H9 (cell line): ENCODE measurements around the gene TMCC1. TPM values are rescaled to one million over a fixed set of nuclear protein-coding genes. Genes with fewer than 3 reads are reported as not detected.

ENCODE experiments used
- DNase-seq: peaks from one replicate; pipeline ENCODE4 v3.0.0-alpha.2; 2017
- H2AFZ ChIP-seq: one replicate; pipeline ENCODE4 v1.6.1; 2013; ENCODE audit warnings: mild to moderate bottlenecking, low read length, control low read depth, moderate library complexity
- H2AK5ac ChIP-seq: 2 replicates; pipeline ENCODE4 v1.6.1; 2013; ENCODE audit warnings: low read length, control low read depth, mixed read lengths; ENCODE audit not compliant: insufficient read length
- H2BK120ac ChIP-seq: one replicate; pipeline ENCODE4 v1.6.1; 2013; ENCODE audit warnings: low read depth, mild to moderate bottlenecking, low read length, control low read depth, inconsistent platforms; ENCODE audit not compliant: poor library complexity, severe bottlenecking
- H2BK12ac ChIP-seq: 2 replicates; pipeline ENCODE4 v1.6.1; 2013; ENCODE audit warnings: low read length, control low read depth, mixed read lengths, low read depth; ENCODE audit not compliant: insufficient read length
- H2BK15ac ChIP-seq: 2 replicates; pipeline ENCODE4 v1.6.1; 2013; ENCODE audit warnings: low read depth, low read length, control low read depth
- H2BK20ac ChIP-seq: one replicate; pipeline ENCODE4 v1.6.1; 2013; ENCODE audit warnings: low read depth, mild to moderate bottlenecking, low read length, control low read depth, inconsistent platforms; ENCODE audit not compliant: poor library complexity, severe bottlenecking
- H2BK5ac ChIP-seq: 2 replicates; pipeline ENCODE4 v1.6.1; 2013; ENCODE audit warnings: low read length, control low read depth, mixed read lengths; ENCODE audit not compliant: insufficient read length
- H3K14ac ChIP-seq: 2 replicates; pipeline ENCODE4 v1.6.1; 2013; ENCODE audit warnings: low read length, control low read depth; ENCODE audit not compliant: insufficient read depth
- H3K18ac ChIP-seq: 2 replicates; pipeline ENCODE4 v1.6.1; 2013; ENCODE audit warnings: low read depth, mild to moderate bottlenecking, mixed read lengths, low read length, control low read depth; ENCODE audit not compliant: insufficient read length
- H3K23ac ChIP-seq: 2 replicates; pipeline ENCODE4 v1.6.1; 2013; ENCODE audit warnings: low read length, control low read depth, mixed read lengths, low read depth; ENCODE audit not compliant: insufficient read length
- H3K23me2 ChIP-seq: 2 replicates; pipeline ENCODE4 v1.6.1; 2013; ENCODE audit warnings: low read depth, mild to moderate bottlenecking, mixed read lengths, low read length, control low read depth; ENCODE audit not compliant: insufficient read length, poor library complexity, severe bottlenecking
- H3K27ac ChIP-seq: 2 replicates; pipeline ENCODE4 v1.5.1; 2013; ENCODE audit warnings: low read length, control low read depth, mixed read lengths, low read depth; ENCODE audit not compliant: insufficient read length
- H3K27me3 ChIP-seq: 2 replicates; pipeline ENCODE4 v1.6.1; 2013; ENCODE audit warnings: low read length, control low read depth, inconsistent platforms; ENCODE audit not compliant: insufficient read depth
- H3K4ac ChIP-seq: 2 replicates; pipeline ENCODE4 v1.6.1; 2013; ENCODE audit warnings: low read depth, mild to moderate bottlenecking, control low read depth, inconsistent platforms, low read length, moderate library complexity
- H3K4me1 ChIP-seq: 2 replicates; pipeline ENCODE4 v1.6.1; 2013; ENCODE audit warnings: low read length, control low read depth, inconsistent platforms; ENCODE audit not compliant: insufficient read depth
- H3K4me2 ChIP-seq: 2 replicates; pipeline ENCODE4 v1.6.1; 2013; ENCODE audit warnings: low read length, control low read depth, mixed read lengths; ENCODE audit not compliant: insufficient read length, insufficient read depth
- H3K56ac ChIP-seq: 2 replicates; pipeline ENCODE4 v1.6.1; 2013; ENCODE audit warnings: low read depth, mild to moderate bottlenecking, mixed read lengths, low read length, control low read depth; ENCODE audit not compliant: insufficient read length
- H3K79me1 ChIP-seq: 2 replicates; pipeline ENCODE4 v1.6.1; 2013; ENCODE audit warnings: low read depth, mild to moderate bottlenecking, moderate library complexity, low read length, control low read depth, inconsistent platforms; ENCODE audit not compliant: insufficient read depth, poor library complexity, severe bottlenecking
- H3K79me2 ChIP-seq: 2 replicates; pipeline ENCODE4 v1.6.1; 2013; ENCODE audit warnings: low read length, control low read depth, inconsistent platforms; ENCODE audit not compliant: insufficient read depth
- H3K9ac ChIP-seq: 2 replicates; pipeline ENCODE4 v1.6.1; 2013; ENCODE audit warnings: low read length, control low read depth, mixed read lengths; ENCODE audit not compliant: insufficient read length; ENCODE audit errors: extremely low read depth
- H3K9me3 ChIP-seq: one replicate; pipeline ENCODE4 v1.6.1; 2013; ENCODE audit warnings: low read depth, low read length, inconsistent platforms; ENCODE audit not compliant: control insufficient read depth
- H3T11ph ChIP-seq: one replicate; pipeline ENCODE4 v1.6.1; 2013; ENCODE audit warnings: mild to moderate bottlenecking, low read length, control low read depth, inconsistent platforms
- H4K20me1 ChIP-seq: one replicate; pipeline ENCODE4 v1.6.1; 2013; ENCODE audit not compliant: control insufficient read depth, insufficient read length, insufficient read depth
- H4K5ac ChIP-seq: 2 replicates; pipeline ENCODE4 v1.6.1; 2013; ENCODE audit warnings: low read depth, mild to moderate bottlenecking, mixed read lengths, low read length, control low read depth; ENCODE audit not compliant: insufficient read length
- H4K8ac ChIP-seq: replicated peaks from 2 replicates; pipeline ENCODE4 v1.6.1; 2013; ENCODE audit warnings: low read length, control low read depth, mixed read lengths, low read depth; ENCODE audit not compliant: insufficient read length
- H4K91ac ChIP-seq: 2 replicates; pipeline ENCODE4 v1.6.1; 2013; ENCODE audit warnings: low read depth, mild to moderate bottlenecking, moderate library complexity, mixed read lengths, low read length, control low read depth; ENCODE audit not compliant: insufficient read length
- H3K27ac Mint-ChIP-seq, 3 experiments: 2 replicates in 2 of 3; 3 replicates in 1 of 3; pipeline ENCODE4 v1.8.0; 2020 to 2021; ENCODE audit warnings: mixed read lengths in 3 of 3, mild to moderate bottlenecking in 1 of 3, moderate library complexity in 1 of 3
- H3K27me3 Mint-ChIP-seq: 2 replicates; pipeline ENCODE4 v1.8.0; 2021; ENCODE audit warnings: low read depth, mild to moderate bottlenecking, moderate library complexity, mixed read lengths
- H3K36me3 Mint-ChIP-seq, 3 experiments: 2 replicates in 2 of 3; 3 replicates in 1 of 3; pipeline ENCODE4 v1.8.0; 2020 to 2021; ENCODE audit warnings: low read depth in 3 of 3, mixed read lengths in 3 of 3; ENCODE audit not compliant: insufficient read depth in 1 of 3
- H3K4me1 Mint-ChIP-seq, 2 experiments: 2 replicates each; pipeline ENCODE4 v1.8.0; 2020; ENCODE audit warnings: mixed read lengths in 2 of 2
- H3K4me3 Mint-ChIP-seq, 2 experiments: 2 replicates in 1 of 2; 3 replicates in 1 of 2; pipeline ENCODE4 v1.8.0; 2020 to 2021; ENCODE audit warnings: mild to moderate bottlenecking in 2 of 2, mixed read lengths in 2 of 2, moderate library complexity in 1 of 2
- H3K9me3 Mint-ChIP-seq, 2 experiments: 2 replicates in 1 of 2; 3 replicates in 1 of 2; pipeline ENCODE4 v1.8.0; 2020; ENCODE audit warnings: mild to moderate bottlenecking in 2 of 2, mixed read lengths in 2 of 2, moderate library complexity in 1 of 2
- WGBS: extraction: QIAGEN DNeasy Blood & Tissue Kit; methylation state at CpG from one replicate; pipeline ENCODE4 v1.1.7; 2013; ENCODE audit warnings: missing lambda C conversion rate, low lambda C conversion rate, mixed read lengths; ENCODE audit not compliant: insufficient read length; ENCODE audit errors: extremely low coverage; 5-methylcytosine and 5-hydroxymethylcytosine counted together
- total RNA-seq: library from RNA; stranded (reverse); gene quantifications from 2 replicates; pipeline ENCODE4 v1.2.1, GENCODE V29; 2021
- TF ChIP-seq, protein P1 (sequence below): fragments of 200-600 bp; sonication (generic); conservative IDR thresholded peaks from 3 replicates; pipeline ENCODE4 v1.8.0; 2021; ENCODE audit warnings: antibody characterized with exemption, mild to moderate bottlenecking

Gene TMCC1
- total RNA-seq, 1 experiment from 2014 or later, result 24.4 TPM

DNA sequence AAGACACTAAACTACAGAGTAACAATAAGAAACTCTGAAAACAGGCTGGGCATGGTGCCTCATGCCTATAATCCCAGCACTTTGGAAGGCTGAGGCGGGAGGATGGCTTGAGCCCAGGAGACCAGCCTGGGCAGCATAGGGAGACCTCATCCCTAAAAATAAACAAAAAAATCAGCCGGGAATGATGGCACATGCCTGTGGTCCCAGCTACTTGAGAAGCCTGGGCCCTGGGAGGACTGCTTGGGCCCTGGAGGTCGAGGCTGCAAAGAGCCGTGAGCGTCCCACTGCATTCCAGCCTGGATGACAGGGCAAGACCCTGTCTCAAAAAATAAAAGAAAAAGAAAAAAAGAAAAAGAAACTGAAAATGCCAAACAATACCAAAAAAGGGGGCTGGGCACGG is 55.4 kb downstream of the TMCC1 start:
- no peak overlapping the region for H3K4ac ChIP-seq
- peaks cover 25 to 35% of the 10 kb centered on the region in 2 experiments for H3K4me1 Mint-ChIP-seq
- H3K23me2 ChIP-seq, result no peaks in the 10 kb centered on the region
- H3K4me3 Mint-ChIP-seq, result no peak overlapping the region
- no peaks in the 10 kb centered on the region for H3K27me3 ChIP-seq
- peak overlapping the region; percentile 3 to 46 (median 31); a peak in 4 of 7 replicates for H3K27ac Mint-ChIP-seq
- TF ChIP-seq, protein P1, sequence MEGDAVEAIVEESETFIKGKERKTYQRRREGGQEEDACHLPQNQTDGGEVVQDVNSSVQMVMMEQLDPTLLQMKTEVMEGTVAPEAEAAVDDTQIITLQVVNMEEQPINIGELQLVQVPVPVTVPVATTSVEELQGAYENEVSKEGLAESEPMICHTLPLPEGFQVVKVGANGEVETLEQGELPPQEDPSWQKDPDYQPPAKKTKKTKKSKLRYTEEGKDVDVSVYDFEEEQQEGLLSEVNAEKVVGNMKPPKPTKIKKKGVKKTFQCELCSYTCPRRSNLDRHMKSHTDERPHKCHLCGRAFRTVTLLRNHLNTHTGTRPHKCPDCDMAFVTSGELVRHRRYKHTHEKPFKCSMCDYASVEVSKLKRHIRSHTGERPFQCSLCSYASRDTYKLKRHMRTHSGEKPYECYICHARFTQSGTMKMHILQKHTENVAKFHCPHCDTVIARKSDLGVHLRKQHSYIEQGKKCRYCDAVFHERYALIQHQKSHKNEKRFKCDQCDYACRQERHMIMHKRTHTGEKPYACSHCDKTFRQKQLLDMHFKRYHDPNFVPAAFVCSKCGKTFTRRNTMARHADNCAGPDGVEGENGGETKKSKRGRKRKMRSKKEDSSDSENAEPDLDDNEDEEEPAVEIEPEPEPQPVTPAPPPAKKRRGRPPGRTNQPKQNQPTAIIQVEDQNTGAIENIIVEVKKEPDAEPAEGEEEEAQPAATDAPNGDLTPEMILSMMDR, result no peak
- no peak overlapping the region for H3K23ac ChIP-seq
- no peak overlapping the region for H3K18ac ChIP-seq
- H2BK5ac ChIP-seq, result no peak overlapping the region
- H3K4me2 ChIP-seq, result no peak overlapping the region
- H3K27ac ChIP-seq, result no peak overlapping the region
- H4K20me1 ChIP-seq, result no peaks in the 10 kb centered on the region
- H3K56ac ChIP-seq, result no peak overlapping the region
- no peak overlapping the region for H2BK12ac ChIP-seq
- peaks cover 5 to 8% (median 6%) of the 10 kb centered on the region in 3 experiments; a peak in 5 of 7 replicates for H3K36me3 Mint-ChIP-seq
- no peaks in the 10 kb centered on the region for H3K9me3 ChIP-seq
- H4K5ac ChIP-seq, result no peak overlapping the region
- peaks cover 4% of the 10 kb centered on the region; the same call in 1 of the 2 replicates for H3K4me1 ChIP-seq
- no peak overlapping the region for H3T11ph ChIP-seq
- peaks cover 3% of the 10 kb centered on the region for H3K79me1 ChIP-seq
- no peak overlapping the region for H2BK20ac ChIP-seq
- H3K9me3 Mint-ChIP-seq, result no peaks in the 10 kb centered on the region; a peak in 1 of 5 replicates
- no peak overlapping the region for H4K91ac ChIP-seq
- no peak overlapping the region for H3K14ac ChIP-seq
- H2BK120ac ChIP-seq, result no peak overlapping the region
- H2BK15ac ChIP-seq, result no peak overlapping the region
- H2AK5ac ChIP-seq, result no peak overlapping the region
- H3K9ac ChIP-seq, result no peak overlapping the region
- no peak for DNase-seq
- H4K8ac ChIP-seq, result no peak overlapping the region
- no CpG with 5 or more reads among the region's 6 CpGs for WGBS
- H3K79me2 ChIP-seq, result no peaks in the 10 kb centered on the region
- no peak overlapping the region for H2AFZ ChIP-seq
- H3K27me3 Mint-ChIP-seq, result no peaks in the 10 kb centered on the region
